B cell (primary cell): ENCODE results near the gene TCF7L2.

Experiments
- EZH2 ChIP-seq: IDR thresholded peaks from 2 replicates; pipeline ENCODE4 v1.6.1; 2012; ENCODE audit warnings: borderline replicate concordance, low read depth, mild to moderate bottlenecking, moderate library complexity, low read length; ENCODE audit not compliant: insufficient read depth, poor library complexity, severe bottlenecking
- TF ChIP-seq, protein P1 (sequence below): fragments of 200-600 bp; IDR thresholded peaks from one replicate; pipeline ENCODE4 v1.8.0; 2022; ENCODE audit warnings: antibody characterized with exemption, mild to moderate bottlenecking

- TF ChIP-seq, protein P1, sequence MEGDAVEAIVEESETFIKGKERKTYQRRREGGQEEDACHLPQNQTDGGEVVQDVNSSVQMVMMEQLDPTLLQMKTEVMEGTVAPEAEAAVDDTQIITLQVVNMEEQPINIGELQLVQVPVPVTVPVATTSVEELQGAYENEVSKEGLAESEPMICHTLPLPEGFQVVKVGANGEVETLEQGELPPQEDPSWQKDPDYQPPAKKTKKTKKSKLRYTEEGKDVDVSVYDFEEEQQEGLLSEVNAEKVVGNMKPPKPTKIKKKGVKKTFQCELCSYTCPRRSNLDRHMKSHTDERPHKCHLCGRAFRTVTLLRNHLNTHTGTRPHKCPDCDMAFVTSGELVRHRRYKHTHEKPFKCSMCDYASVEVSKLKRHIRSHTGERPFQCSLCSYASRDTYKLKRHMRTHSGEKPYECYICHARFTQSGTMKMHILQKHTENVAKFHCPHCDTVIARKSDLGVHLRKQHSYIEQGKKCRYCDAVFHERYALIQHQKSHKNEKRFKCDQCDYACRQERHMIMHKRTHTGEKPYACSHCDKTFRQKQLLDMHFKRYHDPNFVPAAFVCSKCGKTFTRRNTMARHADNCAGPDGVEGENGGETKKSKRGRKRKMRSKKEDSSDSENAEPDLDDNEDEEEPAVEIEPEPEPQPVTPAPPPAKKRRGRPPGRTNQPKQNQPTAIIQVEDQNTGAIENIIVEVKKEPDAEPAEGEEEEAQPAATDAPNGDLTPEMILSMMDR: no peak
- no peak for TF ChIP-seq EZH2
Measured at GRCh38 chr10:113161066-113161465, 211.0 kb downstream of the TCF7L2 start.
